Measurements from ENCODE around the gene KLHL14. TPM values are rescaled to one million over a fixed set of nuclear protein-coding genes. Genes with fewer than 3 reads are reported as not detected.

Gene KLHL14
- total RNA-seq, 2 donors from 2014 or later = 1.3 TPM; not detected in 1

GRCh38 chr18:32769586-32770053, 3.2 kb downstream of the KLHL14 start:
- ATAC-seq (ENCODE audit: insufficient number of reproducible peaks, low FRiP score, low read depth) (no peak), DNase-seq (ENCODE audit: low spot score) (no peak)
- TF ChIP-seq CTCF (IDR thresholded peaks at IDR 0.05) = no peak
- H3K9me3 ChIP-seq = no peaks in the 10 kb centered on the region
- H3K27ac ChIP-seq = no peak overlapping the region
- no peaks in the 10 kb centered on the region for H3K27me3 ChIP-seq (replicated peaks; ENCODE audit: insufficient read depth)
- peak overlapping the region; percentile 67 for H3K4me3 ChIP-seq
- peaks cover 3 to 25% of the 10 kb centered on the region in 2 donors for H3K4me1 ChIP-seq (ENCODE audit: control insufficient read depth in 1 of 2, low read depth in 2 of 2)
- H3K36me3 ChIP-seq = no peaks in the 10 kb centered on the region

DNA sequence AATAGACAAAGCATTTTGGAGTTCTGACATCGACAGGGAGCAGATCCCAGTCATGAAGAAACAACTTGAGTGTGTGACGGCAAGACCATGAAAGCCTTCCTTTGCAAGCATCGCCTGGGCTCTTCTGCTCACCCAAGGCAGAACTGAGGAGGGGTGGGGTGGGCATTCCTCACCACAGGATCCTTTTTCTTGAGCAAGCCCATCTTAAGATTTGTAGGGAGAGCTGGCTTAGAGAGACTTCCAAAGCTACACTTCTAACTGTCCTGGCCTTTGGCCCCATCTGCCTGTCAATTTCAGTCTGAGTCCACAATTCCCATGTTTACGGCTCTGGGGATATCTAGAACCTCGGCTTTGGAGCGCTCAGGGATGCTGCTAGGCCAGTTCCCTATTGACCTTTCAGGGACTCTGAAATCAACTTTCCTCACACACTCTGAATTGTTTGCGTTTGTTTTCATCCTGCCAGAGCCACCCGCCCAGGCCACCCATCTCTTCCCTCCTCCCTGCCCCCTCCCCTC, 3.7 kb downstream of the KLHL14 start:
- H3K27me3 ChIP-seq (replicated peaks; ENCODE audit: insufficient read depth) = no peaks in the 10 kb centered on the region
- ATAC-seq (ENCODE audit: insufficient number of reproducible peaks, low FRiP score, low read depth) (no peak), DNase-seq (ENCODE audit: low spot score) (no peak)

DNA sequence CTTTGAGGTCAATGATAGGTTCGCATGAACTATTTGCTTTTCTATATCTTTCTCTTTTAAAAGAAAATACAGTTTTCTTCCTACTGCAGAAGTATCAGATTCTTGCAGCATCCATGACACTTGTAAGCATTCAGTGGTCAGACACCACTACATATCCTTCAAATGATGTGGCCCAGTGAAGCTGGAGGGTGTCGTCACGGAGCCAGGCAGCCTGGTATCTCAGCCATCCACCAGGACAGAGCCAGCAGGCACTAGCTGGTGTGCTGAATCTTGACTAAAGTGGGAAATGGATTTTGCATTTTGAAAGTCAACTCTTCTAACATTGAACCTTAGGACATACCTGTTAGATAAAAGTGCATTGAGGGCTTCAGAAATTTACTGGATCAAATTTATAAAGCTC, 5.4 kb downstream of the KLHL14 start:
- H3K4me3 ChIP-seq = no peak overlapping the region
- H3K27me3 ChIP-seq (replicated peaks; ENCODE audit: insufficient read depth) = no peaks in the 10 kb centered on the region
- TF ChIP-seq CTCF (IDR thresholded peaks at IDR 0.05) = no peak
- H3K4me1 ChIP-seq (ENCODE audit: control insufficient read depth in 1 of 2, low read depth in 2 of 2) = peaks cover 3 to 20% of the 10 kb centered on the region in 2 donors
- no peak for ATAC-seq (ENCODE audit: insufficient number of reproducible peaks, low FRiP score, low read depth)
- DNase-seq (ENCODE audit: low spot score) = no peak
- no peaks in the 10 kb centered on the region for H3K9me3 ChIP-seq
- H3K27ac ChIP-seq = no peak overlapping the region
- H3K36me3 ChIP-seq = no peaks in the 10 kb centered on the region

More for the DNA sequence above, 3.7 kb downstream of the KLHL14 start:
- no peaks in the 10 kb centered on the region for H3K36me3 ChIP-seq
- peaks cover 3 to 25% of the 10 kb centered on the region in 2 donors for H3K4me1 ChIP-seq (ENCODE audit: control insufficient read depth in 1 of 2, low read depth in 2 of 2)
- no peak overlapping the region for H3K27ac ChIP-seq
- no peak overlapping the region for H3K4me3 ChIP-seq
- no peaks in the 10 kb centered on the region for H3K9me3 ChIP-seq
- TF ChIP-seq CTCF (IDR thresholded peaks at IDR 0.05) = no peak

GRCh38 chr18:32764611-32765244, 8.1 kb downstream of the KLHL14 start:
- Histone ChIP-seq H3K4me3 (no peak overlapping the region), H3K9me3 (no peaks in the 10 kb centered on the region), H3K4me1 (ENCODE audit: control insufficient read depth in 1 of 2, low read depth in 2 of 2) (peaks cover 0 to 1% of the 10 kb centered on the region in 2 donors), H3K27ac (no peak overlapping the region), H3K36me3 (no peaks in the 10 kb centered on the region), H3K27me3 (replicated peaks; ENCODE audit: insufficient read depth) (no peaks in the 10 kb centered on the region)
- DNase-seq (ENCODE audit: low spot score) = no peak
- TF ChIP-seq CTCF (IDR thresholded peaks at IDR 0.05) = no peak
- no peak for ATAC-seq (ENCODE audit: insufficient number of reproducible peaks, low FRiP score, low read depth)

DNA sequence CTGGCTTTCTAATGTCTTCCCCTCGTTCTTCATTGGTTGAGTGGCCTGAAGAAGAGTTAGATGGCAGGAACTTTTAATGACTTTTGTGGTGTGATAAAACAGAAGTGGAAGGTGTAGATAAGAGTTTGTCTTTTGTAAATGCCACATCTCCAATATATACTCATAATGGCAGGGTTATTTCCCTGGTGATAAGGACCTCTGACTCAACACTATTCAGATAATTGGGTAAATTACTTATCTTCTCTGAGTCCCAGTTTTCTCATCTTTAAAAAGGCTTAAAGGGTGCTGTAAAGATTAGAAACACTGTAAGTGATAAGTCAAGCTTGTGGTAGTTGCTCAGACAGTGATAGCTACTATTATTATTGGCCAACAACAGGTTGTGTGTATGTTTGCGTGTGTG, 9.5 kb downstream of the KLHL14 start:
- DNase-seq (ENCODE audit: low spot score) = no peak
- no peak for TF ChIP-seq CTCF (IDR thresholded peaks at IDR 0.05)
- H3K36me3 ChIP-seq = no peaks in the 10 kb centered on the region
- no peak for ATAC-seq (ENCODE audit: insufficient number of reproducible peaks, low FRiP score, low read depth)
- no peaks in the 10 kb centered on the region for H3K4me1 ChIP-seq (ENCODE audit: control insufficient read depth in 1 of 2, low read depth in 2 of 2)
- no peaks in the 10 kb centered on the region for H3K27me3 ChIP-seq (replicated peaks; ENCODE audit: insufficient read depth)
- no peak overlapping the region for H3K4me3 ChIP-seq
- H3K27ac ChIP-seq = no peak overlapping the region
- H3K9me3 ChIP-seq = no peaks in the 10 kb centered on the region

Data from thoracic aorta (tissue), 2 donors.